Naive thymus-derived CD4-positive, alpha-beta T cell (primary cell): Measurements from ENCODE around the gene CFAP54. TPM values are rescaled to one million over a fixed set of nuclear protein-coding genes. Genes with fewer than 3 reads are reported as not detected.

Experiments
- ATAC-seq: fragments of 150-1000 bp; cut with Tn5 transposase; 2 replicates; pipeline ENCODE4 v1.10.0; 2021; ENCODE audit warnings: mild to moderate bottlenecking, moderate library complexity
- CTCF ChIA-PET: fragments of 350-600 bp; sonication (Branson Sonifier 250); formaldehyde crosslinking; loops from one replicate; lab custom pipeline; 2021; ENCODE audit warnings: antibody characterized with exemption; lab: Charles Lee
- POLR2A ChIA-PET: fragments of 350-600 bp; sonication (Branson Sonifier 250); formaldehyde crosslinking; loops from one replicate; lab custom pipeline; 2021; ENCODE audit warnings: antibody characterized with exemption, inconsistent platforms; lab: Charles Lee
- DNase-seq, 9 donors: peaks; one replicate each; pipeline versions ENCODE4 v3.0.0 to v3.0.0-alpha.2; 2020 to 2022; ENCODE audit warnings: mixed read lengths in 1 of 9
- H3K27ac ChIP-seq: one replicate; pipeline ENCODE4 v1.7.0; 2013; ENCODE audit warnings: mild to moderate bottlenecking, low read depth, low read length, moderate library complexity
- H3K27me3 ChIP-seq, 2 donors: one replicate each; pipeline ENCODE4 v1.7.0; 2013; ENCODE audit warnings: low read length in 2 of 2, mild to moderate bottlenecking in 2 of 2, moderate library complexity in 2 of 2; ENCODE audit not compliant: control insufficient read depth in 2 of 2, insufficient read depth in 2 of 2
- H3K36me3 ChIP-seq, 3 experiments: 1 replicate in 2 of 3; 2 replicates in 1 of 3; pipeline ENCODE4 v1.7.0; 2013; ENCODE audit warnings: low read length in 3 of 3, mild to moderate bottlenecking in 3 of 3, moderate library complexity in 1 of 3; ENCODE audit not compliant: insufficient read depth in 3 of 3, control insufficient read depth in 2 of 3
- H3K4me1 ChIP-seq, 2 donors: one replicate each; pipeline ENCODE4 v1.7.0; 2013; ENCODE audit warnings: low read length in 2 of 2, mild to moderate bottlenecking in 2 of 2, moderate library complexity in 1 of 2; ENCODE audit not compliant: control insufficient read depth in 2 of 2, insufficient read depth in 2 of 2
- H3K4me3 ChIP-seq: 2 replicates; pipeline ENCODE4 v1.7.0; 2013; ENCODE audit warnings: mild to moderate bottlenecking, low read length
- H3K9me3 ChIP-seq, 3 experiments: 1 replicate in 2 of 3; 2 replicates in 1 of 3; pipeline ENCODE4 v1.7.0; 2013; ENCODE audit warnings: low read length in 3 of 3; ENCODE audit not compliant: control insufficient read depth in 2 of 3
- H3K27ac Mint-ChIP-seq, 9 donors: one replicate each; pipeline ENCODE4 v1.8.0; 2020 to 2022; ENCODE audit warnings: mixed read lengths in 9 of 9, mild to moderate bottlenecking in 8 of 9, moderate library complexity in 5 of 9, inconsistent platforms in 2 of 9
- H3K27me3 Mint-ChIP-seq, 5 donors: one replicate each; pipeline ENCODE4 v1.8.0; 2021 to 2022; ENCODE audit warnings: mixed read lengths in 5 of 5, mild to moderate bottlenecking in 1 of 5
- H3K36me3 Mint-ChIP-seq, 5 donors: one replicate each; pipeline ENCODE4 v1.8.0; 2020 to 2022; ENCODE audit warnings: mixed read lengths in 5 of 5, mild to moderate bottlenecking in 3 of 5, inconsistent platforms in 1 of 5
- H3K4me1 Mint-ChIP-seq, 7 donors: one replicate each; pipeline ENCODE4 v1.8.0; 2020 to 2022; ENCODE audit warnings: mixed read lengths in 7 of 7, mild to moderate bottlenecking in 3 of 7, inconsistent platforms in 1 of 7
- H3K4me3 Mint-ChIP-seq, 10 donors: one replicate each; pipeline ENCODE4 v1.8.0; 2020 to 2022; ENCODE audit warnings: mild to moderate bottlenecking in 10 of 10, mixed read lengths in 10 of 10, moderate library complexity in 6 of 10, inconsistent platforms in 2 of 10
- H3K9me3 Mint-ChIP-seq, 11 donors: one replicate each; pipeline ENCODE4 v1.8.0; 2020 to 2022; ENCODE audit warnings: mixed read lengths in 11 of 11, mild to moderate bottlenecking in 4 of 11, inconsistent platforms in 1 of 11, moderate library complexity in 1 of 11
- intact Hi-C, 2 donors: fragments of 100-400 bp; cut with micrococcal nuclease; formaldehyde crosslinking; loops; one replicate each; pipeline ENCODE4 v1.15.1; 2023
- polyA plus RNA-seq, 2 donors: library from polyadenylated mRNA; unstranded; fragments of 300-500 nt; fragmentation: Illumina TruSeq; gene quantifications; one replicate each; pipeline ENCODE4 v1.2.3, GENCODE V29; 2021
- total RNA-seq, 6 experiments: library from RNA in 5 of 6; stranded (reverse) in 5 of 6; gene quantifications; 1 replicate in 5 of 6; 2 replicates in 1 of 6; pipeline ENCODE4 v1.2.3 and lab custom pipeline; 2021 to 2026

CFAP54 gene
- total and polyA plus RNA-seq, 7 experiments from 2014 or later, result 0.07 to 0.93 (median 0.27) TPM; not detected in 1

GRCh38 chr12:96513166-96513565 lies 23.8 kb downstream of the CFAP54 start:
- H3K9me3 Mint-ChIP-seq, result peaks cover 0 to 1% (median 0%) of the 10 kb centered on the region in 11 donors
- H3K27me3 ChIP-seq, result no peaks in the 10 kb centered on the region
- no peaks in the 10 kb centered on the region for H3K36me3 ChIP-seq
- ATAC-seq (no peak), DNase-seq (no peak)
- H3K4me1 ChIP-seq, result peaks cover 4 to 5% of the 10 kb centered on the region in 2 donors
- no peak overlapping the region for H3K27ac ChIP-seq
- CTCF ChIA-PET, result interaction anchor here (0.7 to 1.6 kb wide), 6 partner anchors 24 to 988 kb away, joined by 3 to 7 read pairs (median 3); partner anchors contain the start of gene CFAP54
- intact Hi-C loops, result no loop called here
- no peak overlapping the region for H3K4me3 ChIP-seq
- POLR2A ChIA-PET, result interaction anchor here (0.6 to 1.1 kb wide), 2 partner anchors 9 to 17 kb away, joined by 3 to 4 read pairs; no protein-coding TSS in a partner anchor
- H3K9me3 ChIP-seq, result no peaks in the 10 kb centered on the region
- H3K4me3 Mint-ChIP-seq, result no peak overlapping the region
- peaks cover 0 to 2% (median 0%) of the 10 kb centered on the region in 5 donors for H3K36me3 Mint-ChIP-seq
- H3K27me3 Mint-ChIP-seq, result no peaks in the 10 kb centered on the region
- H3K27ac Mint-ChIP-seq, result peak overlapping the region in 1 of 9 donors; percentile 7
- peaks cover 4 to 34% (median 15%) of the 10 kb centered on the region in 7 donors for H3K4me1 Mint-ChIP-seq

DNA sequence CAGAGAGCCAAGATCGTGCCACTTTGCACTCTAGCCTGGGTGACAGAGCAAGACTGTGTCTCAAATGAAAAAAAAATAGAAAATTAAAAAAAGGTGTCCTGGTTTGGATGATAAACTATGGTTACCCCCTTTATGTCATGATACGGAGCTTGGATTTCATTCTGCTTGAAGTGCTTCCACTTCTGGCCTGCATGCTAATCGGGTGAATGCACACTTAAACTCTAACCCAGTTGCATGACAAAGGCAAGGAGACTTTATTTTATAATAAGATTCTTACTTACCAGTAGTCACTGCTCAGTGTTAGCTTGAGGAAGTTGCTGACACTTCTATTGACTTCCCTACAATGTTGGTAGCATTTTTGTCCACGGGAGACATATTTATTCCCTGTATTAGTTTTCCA lies 24.3 kb downstream of the CFAP54 start:
- no peak overlapping the region for H3K4me3 Mint-ChIP-seq
- ChIA-PET CTCF (interaction anchor here (0.7 to 1.6 kb wide), 7 partner anchors 24 to 989 kb away, joined by 3 to 5 read pairs (median 3); partner anchors contain the start of gene CFAP54), POLR2A (no interaction called here)
- H3K9me3 Mint-ChIP-seq, result peaks cover 0 to 1% (median 0%) of the 10 kb centered on the region in 11 donors
- no peak for ATAC-seq
- Histone ChIP-seq H3K27me3 (no peaks in the 10 kb centered on the region), H3K27ac (no peak overlapping the region), H3K36me3 (no peaks in the 10 kb centered on the region), H3K9me3 (no peaks in the 10 kb centered on the region), H3K4me3 (no peak overlapping the region), H3K4me1 (peaks cover 4 to 5% of the 10 kb centered on the region in 2 donors)
- intact Hi-C loops, result no loop called here
- H3K27ac Mint-ChIP-seq, result no peak overlapping the region
- DNase-seq, result no peak
- H3K4me1 Mint-ChIP-seq, result peaks cover 4 to 32% (median 15%) of the 10 kb centered on the region in 7 donors
- peaks cover 0 to 2% (median 0%) of the 10 kb centered on the region in 5 donors for H3K36me3 Mint-ChIP-seq
- H3K27me3 Mint-ChIP-seq, result no peaks in the 10 kb centered on the region

DNA sequence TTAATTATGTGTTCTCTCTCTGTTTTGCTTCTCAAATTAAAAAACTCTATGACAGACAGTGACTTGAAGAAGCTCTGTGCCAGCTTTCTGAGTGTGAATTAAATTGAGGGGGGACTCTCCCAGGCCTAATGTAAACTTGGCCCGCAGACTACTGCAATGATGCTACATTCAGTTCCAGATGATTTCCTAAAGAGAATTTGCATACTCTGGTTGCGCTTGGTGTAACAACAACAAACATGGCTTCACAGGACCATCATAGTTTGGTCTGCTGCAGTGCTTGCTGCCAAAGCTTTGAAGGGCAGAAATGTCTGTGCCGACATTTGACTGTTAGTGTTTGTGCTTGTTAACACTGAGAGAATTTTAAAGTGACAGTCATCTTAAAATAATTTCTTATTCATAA lies 25.0 kb downstream of the CFAP54 start:
- no peak for DNase-seq
- H3K36me3 Mint-ChIP-seq, result no peaks in the 10 kb centered on the region
- POLR2A ChIA-PET, result no interaction called here
- intact Hi-C loops, result no loop called here
- H3K9me3 ChIP-seq, result no peaks in the 10 kb centered on the region
- CTCF ChIA-PET, result interaction anchor here (0.7 to 2.9 kb wide), 7 partner anchors 11 to 596 kb away, joined by 3 to 21 read pairs (median 3); partner anchors contain the start of gene CFAP54
- H3K4me1 ChIP-seq, result peaks cover 4 to 5% of the 10 kb centered on the region in 2 donors
- no peaks in the 10 kb centered on the region for H3K27me3 ChIP-seq
- H3K4me1 Mint-ChIP-seq, result peaks cover 4 to 27% (median 15%) of the 10 kb centered on the region in 7 donors
- H3K9me3 Mint-ChIP-seq, result peaks cover 0 to 1% (median 0%) of the 10 kb centered on the region in 11 donors
- H3K4me3 Mint-ChIP-seq, result no peak overlapping the region
- no peaks in the 10 kb centered on the region for H3K36me3 ChIP-seq
- H3K4me3 ChIP-seq, result no peak overlapping the region
- H3K27ac ChIP-seq, result no peak overlapping the region
- ATAC-seq, result no peak
- H3K27ac Mint-ChIP-seq, result no peak overlapping the region
- no peaks in the 10 kb centered on the region for H3K27me3 Mint-ChIP-seq

GRCh38 chr12:96516472-96517430 lies 27.4 kb downstream of the CFAP54 start:
- peaks cover 4 to 22% (median 15%) of the 10 kb centered on the region in 7 donors for H3K4me1 Mint-ChIP-seq
- no peaks in the 10 kb centered on the region for H3K27me3 ChIP-seq
- H3K9me3 Mint-ChIP-seq, result peaks cover 0 to 1% (median 0%) of the 10 kb centered on the region in 11 donors
- no peaks in the 10 kb centered on the region for H3K27me3 Mint-ChIP-seq
- no peak overlapping the region for H3K4me3 ChIP-seq
- no peak overlapping the region for H3K27ac ChIP-seq
- ATAC-seq, result peak; percentile 95
- H3K9me3 ChIP-seq, result no peaks in the 10 kb centered on the region
- H3K36me3 Mint-ChIP-seq, result no peaks in the 10 kb centered on the region
- ChIA-PET CTCF (interaction anchor here (0.5 to 5.5 kb wide), 35 partner anchors 9 to 1880 kb away, joined by 3 to 65 read pairs (median 4); partner anchors contain the start of genes CDK17 and CFAP54), POLR2A (interaction anchor here (0.5 to 2.0 kb wide), 8 partner anchors 14 to 595 kb away, joined by 3 to 13 read pairs (median 3); partner anchors contain the start of genes AMDHD1, CCDC38 and CDK17)
- peaks cover 4 to 5% of the 10 kb centered on the region in 2 donors for H3K4me1 ChIP-seq
- no peaks in the 10 kb centered on the region for H3K36me3 ChIP-seq
- intact Hi-C loops, result loop anchor here (1.0 to 5.0 kb wide), 12 partner anchors 16 to 598 kb away; partner anchors contain the start of gene CFAP54 (in 2 of the 2)
- peak overlapping the region in 8 of 9 donors; percentile 46 to 86 (median 78) for H3K27ac Mint-ChIP-seq
- H3K4me3 Mint-ChIP-seq, result peak overlapping the region in 5 of 10 donors; percentile 4 to 46 (median 33)
- DNase-seq, result peak; percentile 59 to 84 (median 78)

DNA sequence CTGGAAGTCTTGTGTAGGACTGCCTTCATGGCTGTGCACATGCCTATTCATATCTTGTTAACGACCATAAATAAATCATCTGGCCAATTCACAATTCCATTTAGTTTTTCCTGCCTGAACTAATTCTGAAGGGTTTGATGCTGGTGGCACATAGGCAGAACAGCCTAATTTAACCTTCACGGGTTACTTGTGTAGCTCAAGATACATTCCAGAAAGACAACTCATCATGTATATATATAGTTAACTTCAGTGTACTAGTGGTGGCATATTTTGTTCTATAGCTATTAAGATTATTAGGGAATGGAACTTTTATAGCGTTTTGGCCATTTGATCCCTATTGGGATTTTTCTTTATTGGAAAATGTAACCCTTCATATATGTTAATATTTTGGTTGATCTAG lies 31.4 kb downstream of the CFAP54 start:
- Mint-ChIP-seq H3K4me1 (peaks cover 4 to 18% (median 15%) of the 10 kb centered on the region in 7 donors), H3K27ac (no peak overlapping the region), H3K4me3 (no peak overlapping the region), H3K9me3 (peaks cover 0 to 1% (median 0%) of the 10 kb centered on the region in 11 donors), H3K36me3 (no peaks in the 10 kb centered on the region), H3K27me3 (peaks cover 0 to 8% (median 0%) of the 10 kb centered on the region in 5 donors)
- Histone ChIP-seq H3K4me3 (no peak overlapping the region), H3K27me3 (no peaks in the 10 kb centered on the region), H3K36me3 (no peaks in the 10 kb centered on the region), H3K27ac (no peak overlapping the region), H3K4me1 (peaks cover 4 to 5% of the 10 kb centered on the region in 2 donors), H3K9me3 (no peaks in the 10 kb centered on the region)
- intact Hi-C loops, result no loop called here
- DNase-seq (no peak), ATAC-seq (no peak)
- CTCF ChIA-PET, result interaction anchor here (1.1 to 5.5 kb wide), 2 partner anchors 305 to 456 kb away, joined by 3 to 65 read pairs; no protein-coding TSS in a partner anchor
- POLR2A ChIA-PET, result interaction anchor here (0.5 kb wide), 1 partner anchor 312 kb away, joined by 3 read pairs; no protein-coding TSS in a partner anchor
